HL-60 (cell line): Measurements from ENCODE around the gene NEK3.
"Not testable (repeated sequence)": the region's sequence is repeated elsewhere in the genome, so short reads cannot be mapped to it uniquely, and the experiment has no call there.

Source experiments
- DNase-seq, 2 experiments: peaks; one replicate each; pipeline ENCODE4 v3.0.0-alpha.2; 2010 to 2020; ENCODE audit warnings: low read depth in 1 of 2, low spot score in 1 of 2
- H3K27ac ChIP-seq: fragments of 250-450 bp; sonication (Bioruptor Pico); replicated peaks from 2 replicates; pipeline ENCODE4 v1.5.1; 2020; ENCODE audit warnings: mild to moderate bottlenecking, moderate library complexity
- H3K27me3 ChIP-seq: fragments of 250-450 bp; sonication (Bioruptor Pico); 2 replicates; pipeline ENCODE4 v1.5.1; 2021; ENCODE audit warnings: mild to moderate bottlenecking, moderate library complexity; ENCODE audit not compliant: insufficient read depth, poor library complexity, severe bottlenecking
- H3K4me3 ChIP-seq: replicated peaks from 2 replicates; pipeline ENCODE4 v1.5.1; 2011; ENCODE audit warnings: mild to moderate bottlenecking, control low read depth, low read length; ENCODE audit not compliant: insufficient read depth
- CTCF ChIP-seq: IDR thresholded peaks from one replicate; pipeline ENCODE4 v1.5.1; 2011; ENCODE audit warnings: low read length, control low read depth, inconsistent platforms; ENCODE audit not compliant: insufficient read depth
- GABPA ChIP-seq: IDR thresholded peaks from 2 replicates; pipeline ENCODE4 v1.6.1; 2012; ENCODE audit warnings: low read depth
- POLR2AphosphoS5 ChIP-seq: IDR thresholded peaks from 2 replicates; pipeline ENCODE4 v1.6.1; 2012; ENCODE audit warnings: low read depth
- REST ChIP-seq: IDR thresholded peaks from 2 replicates; pipeline ENCODE4 v1.6.1; 2012; ENCODE audit warnings: low read depth; ENCODE audit not compliant: insufficient replicate concordance
- SPI1 ChIP-seq: IDR thresholded peaks from 2 replicates; pipeline ENCODE4 v1.6.1; 2012; ENCODE audit warnings: low read depth, mild to moderate bottlenecking, borderline replicate concordance
- long read RNA-seq: library from polyadenylated mRNA; unstranded; transcript quantifications from one replicate; pipeline ENCODE4 v2.0.0, GENCODE V29; 2020

Gene NEK3
- long read RNA-seq, transcript NEK3-205 (16 exons, 2,396 nt), result major isoform, 36 of 176 reads
- long read RNA-seq, partial matches to known transcripts, result 26 of 176 reads
- long read RNA-seq, other reads (novel, unspliced or antisense), result 111 of 176 reads

DNA sequence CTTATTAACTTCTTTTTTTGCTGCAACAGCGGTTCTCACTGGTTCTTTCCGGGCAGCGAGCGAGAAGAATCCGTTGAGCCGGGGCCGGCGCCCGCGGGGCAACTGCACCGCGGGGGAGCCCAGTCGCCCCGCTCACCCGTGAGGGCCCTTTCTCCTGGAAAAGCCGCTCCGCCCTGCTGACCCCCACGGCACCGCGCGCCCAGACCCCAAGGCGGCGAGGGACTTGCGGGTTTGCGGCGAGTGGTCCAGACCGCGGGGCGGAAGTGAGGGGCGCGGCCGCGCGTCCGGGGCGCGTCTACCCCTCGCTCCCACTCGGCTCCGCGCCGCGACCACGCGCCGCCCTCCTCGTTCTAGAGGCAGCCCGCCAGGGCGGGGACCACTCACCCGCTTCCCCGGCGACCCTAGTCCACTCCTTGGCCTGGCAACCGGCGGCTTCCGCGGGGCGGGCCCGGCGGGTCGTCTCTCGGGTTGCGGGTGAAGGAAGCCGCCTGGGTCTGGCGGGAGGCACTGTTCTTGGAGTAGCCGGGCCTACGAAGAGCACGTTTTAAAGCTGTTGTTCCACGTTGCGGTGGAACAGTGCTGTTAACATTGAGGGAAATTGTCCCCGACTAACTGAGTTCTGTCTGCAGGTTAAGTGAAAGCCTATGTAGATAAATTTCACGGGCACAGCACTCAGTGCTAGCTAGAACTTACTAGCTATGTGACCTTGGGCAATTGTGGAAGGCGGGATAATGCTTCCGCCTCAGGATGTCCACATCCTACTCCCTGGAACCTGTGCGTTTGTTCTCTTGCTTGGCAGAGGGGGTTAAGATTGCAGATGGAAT, at the start of gene NEK3:
NEK3 (minus strand) TSS at position 439 of the 824 bp plus-strand sequence. CDS start 3,406 bp downstream, outside the sequence.
- peak; percentile 45 to 83 for DNase-seq
- Histone ChIP-seq H3K27ac (peak within 1 kb of the TSS; percentile 75), H3K4me3 (peak within 1 kb of the TSS; percentile 69), H3K27me3 (no peaks in the 10 kb centered on the region)
- no peak for TF ChIP-seq CTCF
- no peak for TF ChIP-seq GABPA
- TF ChIP-seq POLR2AphosphoS5, result peak; percentile 71
- peak; percentile 35 for TF ChIP-seq REST
- 0 out of 2 replicates have a peak, but pooled peaks have one; percentile 25 for TF ChIP-seq SPI1

DNA sequence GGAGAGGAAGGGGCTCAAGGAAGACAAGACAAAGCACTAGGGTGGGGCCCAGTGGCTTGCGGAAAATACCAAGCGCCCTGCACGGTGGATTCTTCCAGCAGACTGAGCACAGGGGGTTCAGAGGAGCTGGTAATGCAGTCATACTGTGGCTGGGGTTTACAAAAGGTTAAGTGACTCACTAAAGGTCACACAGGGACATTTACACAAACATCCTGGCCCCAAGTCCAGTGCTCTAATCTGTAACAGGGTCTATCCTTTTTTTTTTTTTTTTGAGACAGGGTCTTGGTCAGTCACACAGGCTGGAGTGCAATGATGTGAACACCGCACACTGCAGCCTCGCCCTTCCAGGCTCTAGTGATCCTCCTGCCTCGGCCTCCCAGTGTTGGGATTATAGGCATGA, 49.0 kb upstream of the NEK3 start:
- H3K4me3 ChIP-seq, H3K27ac ChIP-seq, DNase-seq, H3K27me3 ChIP-seq: not testable (repeated sequence)

- H3K4me3 ChIP-seq, H3K27ac ChIP-seq, DNase-seq, H3K27me3 ChIP-seq: not testable (repeated sequence)
These were observed 48.5 kb upstream of the NEK3 start for GRCh38 chr13:52207896-52208295.

DNA sequence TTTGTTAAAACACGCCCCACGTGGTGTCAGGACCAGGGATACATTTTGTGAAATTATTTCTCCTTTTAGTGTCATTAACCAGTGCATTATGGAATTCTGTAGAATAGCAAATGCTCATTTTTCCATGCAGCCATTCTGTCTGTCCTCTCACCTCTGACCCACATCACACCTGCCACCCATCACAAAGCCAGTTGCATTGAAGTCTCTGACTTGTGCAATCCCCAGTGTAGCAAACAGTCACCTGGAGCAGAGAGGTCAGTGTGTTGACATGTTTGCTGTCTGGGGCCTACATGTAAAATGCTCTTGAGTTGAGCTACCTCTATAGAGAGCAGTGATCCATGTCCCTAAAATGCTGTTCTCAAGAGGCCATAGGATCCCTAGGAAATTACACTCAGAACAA, 47.9 kb upstream of the NEK3 start:
- H3K27ac ChIP-seq, H3K4me3 ChIP-seq: not testable (repeated sequence)

GRCh38 chr13:52204546-52204945, 45.1 kb upstream of the NEK3 start:
- DNase-seq, result not testable (repeated sequence)

More for the DNA sequence above, 47.9 kb upstream of the NEK3 start:
- not testable (repeated sequence) for H3K27me3 ChIP-seq, DNase-seq

GRCh38 chr13:52203864-52204263, 44.5 kb upstream of the NEK3 start:
- peak overlapping the region; percentile 53 for H3K27ac ChIP-seq
- peak; percentile 63 to 89 for DNase-seq
- H3K4me3 ChIP-seq, H3K27me3 ChIP-seq: not testable (repeated sequence)

More at GRCh38 chr13:52204546-52204945, 45.1 kb upstream of the NEK3 start:
- H3K4me3 ChIP-seq, H3K27me3 ChIP-seq: not testable (repeated sequence)
- H3K27ac ChIP-seq, result peak overlapping the region; percentile 53

- DNase-seq, H3K4me3 ChIP-seq, H3K27ac ChIP-seq, H3K27me3 ChIP-seq: not testable (repeated sequence)
These were observed 43.1 kb upstream of the NEK3 start for GRCh38 chr13:52202506-52202905.

GRCh38 chr13:52201439-52202193, 42.2 kb upstream of the NEK3 start:
- H3K27me3 ChIP-seq, H3K4me3 ChIP-seq, H3K27ac ChIP-seq: not testable (repeated sequence)
- DNase-seq, result peak in 1 of 2 experiments; percentile 67
